GM10266 (cell line): ENCODE results near the gene POLR1G.
A peak's percentile ranks its signal among the peaks of the same experiment; 100 is the strongest.
"Not testable (repeated sequence)": the region's sequence is repeated elsewhere in the genome, so short reads cannot be mapped to it uniquely, and the experiment has no call there.

Experiments
- DNase-seq: peaks from one replicate; pipeline ENCODE4 v3.0.0; 2012; ENCODE audit errors: extremely low spot score
- CTCF ChIP-seq: IDR thresholded peaks from 2 replicates; pipeline ENCODE4 v1.5.1; 2012; ENCODE audit warnings: mild to moderate bottlenecking, low read depth; ENCODE audit not compliant: control insufficient read depth, insufficient read depth; ENCODE audit errors: missing control alignments

POLR1G gene

GRCh38 chr19:45424191-45425058 is 18.0 kb downstream of the POLR1G start:
- DNase-seq, result no peak
- TF ChIP-seq CTCF, result no peak

GRCh38 chr19:45428384-45429231 is 22.2 kb downstream of the POLR1G start:
- peak; percentile 65 for DNase-seq

DNA sequence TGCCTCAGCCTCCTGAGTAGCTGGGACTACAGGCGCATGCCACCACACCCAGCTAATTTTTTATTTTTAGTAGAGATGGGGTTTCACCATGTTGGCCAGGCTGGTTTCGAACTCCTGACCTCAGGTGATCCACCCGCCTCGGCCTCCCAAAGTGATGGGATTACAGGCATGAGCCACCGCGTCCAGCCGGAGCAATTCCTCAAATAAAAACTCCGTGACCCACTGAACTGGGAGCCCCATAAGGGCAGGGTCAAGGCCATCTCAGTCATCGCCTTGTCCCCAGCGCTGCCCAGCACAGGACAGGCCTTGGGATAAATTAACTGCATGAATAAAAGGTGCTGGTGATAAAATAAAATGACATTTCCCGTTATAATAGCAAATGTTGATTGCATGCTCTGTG is 23.5 kb downstream of the POLR1G start:
- DNase-seq, result not testable (repeated sequence)

More at GRCh38 chr19:45428384-45429231, 22.2 kb downstream of the POLR1G start:
- TF ChIP-seq CTCF, result peak; percentile 47

GRCh38 chr19:45431008-45431407 is 24.6 kb downstream of the POLR1G start:
- DNase-seq, result not testable (repeated sequence)

DNA sequence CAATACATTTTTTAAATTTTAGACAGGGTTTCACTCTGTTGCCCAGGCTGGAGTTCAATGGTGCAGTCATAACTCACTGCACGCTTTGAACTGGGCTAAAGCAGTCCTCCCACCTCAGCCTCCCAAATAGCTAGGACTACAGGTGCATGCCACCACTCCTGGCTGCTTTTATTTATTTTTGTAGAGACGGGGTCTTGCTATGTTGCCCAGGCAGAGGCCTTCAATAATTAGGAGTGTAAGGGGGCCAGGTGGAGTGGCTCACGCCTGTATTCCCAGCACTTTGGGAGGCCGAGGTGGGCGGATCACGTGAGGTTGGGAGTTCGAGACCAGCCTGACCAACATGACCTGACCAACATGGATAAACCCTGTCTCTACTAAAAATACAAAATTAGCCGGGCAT is 26.1 kb downstream of the POLR1G start:
- DNase-seq, result not testable (repeated sequence)

- no peak for TF ChIP-seq CTCF
- no peak for DNase-seq
These were observed 30.9 kb downstream of the POLR1G start for GRCh38 chr19:45437328-45437727.

DNA sequence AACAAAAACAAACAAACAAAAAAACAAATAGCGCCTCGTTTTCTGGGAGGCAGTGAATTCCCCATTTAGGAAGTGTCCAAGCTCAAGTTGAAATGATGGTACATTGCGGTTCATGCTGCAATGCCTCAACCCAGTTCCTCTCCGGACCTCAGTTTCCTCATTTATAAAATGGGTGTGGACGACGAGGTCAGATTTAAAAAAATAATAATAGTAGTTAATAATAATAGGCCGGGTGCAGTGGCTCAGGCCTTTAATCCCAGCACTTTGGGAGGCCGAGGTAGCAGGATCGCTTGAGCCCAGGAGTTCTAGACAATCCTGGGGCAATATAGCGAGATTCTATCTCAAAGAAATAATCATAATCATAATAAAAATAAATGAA is 32.7 kb downstream of the POLR1G start:
- TF ChIP-seq CTCF, result no peak
- DNase-seq, result no peak

GRCh38 chr19:45439569-45440258 is 33.3 kb downstream of the POLR1G start:
- TF ChIP-seq CTCF, result peak; percentile 86
- DNase-seq, result peak; percentile 93
